Right renal cortex interstitium (tissue), 3 donors: Measurements from ENCODE around the gene MAP3K7CL. TPM values are rescaled to one million over a fixed set of nuclear protein-coding genes. Genes with fewer than 3 reads are reported as not detected.
"Not testable (repeated sequence)": the region's sequence is repeated elsewhere in the genome, so short reads cannot be mapped to it uniquely, and the experiment has no call there.

ENCODE experiments used
- DNase-seq, 3 donors: peaks; one replicate each; pipeline ENCODE4 v3.0.0-alpha.2; 2013; ENCODE audit warnings: low read depth in 3 of 3, low spot score in 2 of 3
- polyA plus RNA-seq, 3 donors: library from polyadenylated mRNA; unstranded; fragments of 120-200 nt; gene quantifications; one replicate each; pipeline ENCODE4 v1.2.1, GENCODE V29; 2013; ENCODE audit not compliant: insufficient read length in 3 of 3

The MAP3K7CL gene
- polyA plus RNA-seq, 3 donors, result 4.4 to 6.3 (median 4.9) TPM

DNA sequence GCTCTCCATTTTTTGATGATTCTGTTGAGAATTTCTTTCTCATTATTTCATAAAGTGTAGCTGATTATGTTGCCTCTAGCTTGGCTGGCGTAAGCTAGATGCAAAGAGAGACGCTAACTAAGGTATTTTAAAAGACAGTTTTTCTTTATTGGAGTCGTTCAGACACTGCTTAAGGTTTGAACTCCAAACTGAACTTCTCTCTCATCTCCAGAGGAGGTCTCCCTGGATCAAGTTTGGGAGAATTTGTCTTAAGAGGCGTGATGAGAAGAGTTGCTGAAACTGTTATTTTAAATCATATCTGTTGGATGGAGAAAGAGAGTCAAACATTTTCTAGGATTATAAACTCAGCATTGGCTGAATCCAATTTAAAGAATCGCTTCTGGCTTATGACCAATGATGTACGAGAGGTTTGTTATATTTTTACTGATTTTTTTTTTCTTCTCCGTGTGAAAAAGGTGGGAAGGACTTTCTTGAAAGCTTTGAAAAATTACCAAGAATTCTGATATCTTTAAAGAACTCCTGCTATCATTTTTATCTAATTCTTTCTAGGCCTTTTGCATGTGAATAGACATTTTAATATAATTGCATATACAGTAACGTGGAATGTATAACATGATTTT, 34.0 kb downstream of the MAP3K7CL start:
- no peak for DNase-seq

DNA sequence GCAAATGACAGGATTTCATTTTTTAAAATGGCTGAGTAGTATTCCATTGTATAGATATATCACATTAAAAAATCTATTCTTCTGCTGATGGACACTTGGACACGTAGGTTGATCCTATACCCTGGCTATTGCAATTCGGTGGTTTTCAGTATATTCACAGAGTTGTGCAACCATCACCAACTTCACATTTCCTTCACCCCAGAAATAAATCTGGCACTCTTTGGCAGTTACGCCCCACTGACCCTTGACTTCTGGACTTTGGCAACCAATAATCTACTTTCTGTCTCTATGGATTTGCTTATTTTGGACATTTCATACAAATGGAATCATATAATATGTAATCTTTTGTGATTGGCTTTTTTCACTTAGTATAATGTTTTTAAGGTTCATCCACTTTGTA, 35.9 kb downstream of the MAP3K7CL start:
- no peak for DNase-seq

DNA sequence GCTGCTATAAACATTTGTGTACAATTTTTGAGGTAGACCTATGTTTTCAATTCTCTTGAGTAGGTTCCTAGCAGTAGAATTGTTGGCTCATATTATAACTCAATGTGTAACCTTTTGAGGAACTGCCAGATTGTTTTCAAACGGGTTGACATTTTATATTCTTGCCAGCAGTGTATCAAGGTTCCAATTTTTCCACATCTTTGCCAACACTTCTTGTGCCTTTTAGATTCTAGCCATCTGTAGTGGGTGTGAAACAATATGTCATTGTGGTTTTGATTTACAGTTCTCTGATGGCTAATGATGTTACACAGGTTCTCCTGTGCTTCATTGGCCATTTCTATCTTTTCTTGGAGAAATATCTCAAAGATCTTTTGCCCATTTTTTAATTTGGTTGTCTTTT, 36.4 kb downstream of the MAP3K7CL start:
- DNase-seq, result no peak

- DNase-seq, result not testable (repeated sequence)
These were observed 37.0 kb downstream of the MAP3K7CL start for GRCh38 chr21:29167481-29167880.

- no peak for DNase-seq
These were observed 38.5 kb downstream of the MAP3K7CL start for GRCh38 chr21:29168891-29169315.

- no peak for DNase-seq
These were observed 40.5 kb downstream of the MAP3K7CL start for GRCh38 chr21:29170944-29171343.

GRCh38 chr21:29172282-29172681, 41.8 kb downstream of the MAP3K7CL start:
- no peak for DNase-seq

- no peak for DNase-seq
These were observed 44.2 kb downstream of the MAP3K7CL start for GRCh38 chr21:29174607-29175013.

DNA sequence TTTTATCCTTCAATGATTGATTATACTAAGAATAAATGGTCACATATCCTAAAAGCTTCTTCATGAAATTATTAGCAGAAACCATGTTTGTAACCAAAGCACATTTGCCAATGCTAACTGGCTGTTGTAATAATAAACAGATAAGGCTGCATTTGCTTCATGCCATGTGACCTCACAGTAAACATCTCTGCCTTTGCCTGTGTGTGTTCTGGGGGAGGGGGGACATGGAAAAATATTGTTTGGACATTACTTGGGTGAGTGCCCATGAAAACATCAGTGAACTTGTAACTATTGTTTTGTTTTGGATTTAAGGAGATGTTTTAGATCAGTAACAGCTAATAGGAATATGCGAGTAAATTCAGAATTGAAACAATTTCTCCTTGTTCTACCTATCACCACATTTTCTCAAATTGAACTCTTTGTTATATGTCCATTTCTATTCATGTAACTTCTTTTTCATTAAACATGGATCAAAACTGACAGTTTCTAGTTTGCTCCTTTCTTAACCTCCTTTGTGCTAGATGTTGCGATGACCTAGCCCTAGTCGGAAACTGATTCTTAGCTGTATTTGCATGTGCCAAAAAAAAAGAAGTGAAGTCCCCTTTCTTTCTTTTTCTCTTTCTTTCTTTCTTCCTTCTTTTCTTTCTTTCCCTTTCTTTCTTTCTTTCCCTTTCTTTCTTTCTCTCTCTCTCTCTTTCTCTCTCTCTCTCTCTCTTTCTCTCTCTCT, 45.1 kb downstream of the MAP3K7CL start:
- DNase-seq, result peak in 1 of 3 donors; percentile 21

DNA sequence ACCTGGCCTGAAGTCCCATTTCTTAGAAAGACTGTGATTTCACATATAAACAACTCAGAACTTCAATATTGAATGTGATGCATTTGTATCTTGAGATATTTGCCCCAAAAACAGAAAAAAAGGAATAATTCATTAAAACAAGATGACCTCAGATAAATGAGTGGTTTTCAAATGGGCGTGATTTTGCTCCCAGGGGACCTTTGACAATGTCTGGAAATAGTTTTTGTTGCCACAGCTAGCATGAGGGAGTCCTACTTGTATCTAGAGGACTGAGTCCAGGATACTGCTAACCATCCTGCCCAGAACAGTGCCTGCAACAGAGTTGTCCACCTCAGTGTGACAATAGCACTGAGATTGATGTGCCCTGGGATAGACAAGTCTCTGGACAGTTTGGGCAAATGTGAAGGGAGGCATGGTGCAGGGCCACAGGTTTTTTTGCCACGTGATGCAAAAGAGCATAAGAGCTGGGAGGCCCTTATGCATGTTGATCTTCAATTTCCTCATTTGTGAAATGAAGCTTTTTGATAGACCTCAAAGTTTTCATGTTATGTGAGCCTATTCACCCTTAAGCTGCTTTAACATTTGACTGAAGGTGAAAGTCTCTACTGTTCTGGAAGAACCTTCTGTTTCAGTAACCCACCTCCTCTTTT, 46.2 kb downstream of the MAP3K7CL start:
- no peak for DNase-seq

DNA sequence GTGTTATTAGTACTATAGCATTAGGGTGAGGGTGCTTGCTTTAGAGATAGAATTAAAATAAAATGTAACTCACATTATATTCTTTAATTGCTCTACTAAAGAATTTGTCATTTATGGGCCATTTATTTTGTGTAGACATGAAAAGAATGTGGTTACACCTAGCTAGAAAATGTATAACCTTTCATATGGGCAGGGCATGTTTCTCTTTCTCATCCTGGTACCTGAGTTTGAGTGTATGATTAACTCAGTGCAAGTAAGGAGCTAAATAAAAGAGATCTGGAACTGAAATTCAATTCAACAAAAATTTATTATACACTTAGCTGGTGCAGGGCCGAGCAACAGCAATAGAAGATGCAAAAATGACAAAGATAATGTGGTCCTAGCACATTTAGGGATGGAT, 47.4 kb downstream of the MAP3K7CL start:
- DNase-seq, result no peak

- no peak for DNase-seq
These were observed 48.5 kb downstream of the MAP3K7CL start for GRCh38 chr21:29178926-29179325.

GRCh38 chr21:29179503-29179902, 49.1 kb downstream of the MAP3K7CL start:
- DNase-seq, result no peak

GRCh38 chr21:29181799-29182470, 51.5 kb downstream of the MAP3K7CL start:
- DNase-seq, result no peak

GRCh38 chr21:29182691-29183092, 52.2 kb downstream of the MAP3K7CL start:
- no peak for DNase-seq

DNA sequence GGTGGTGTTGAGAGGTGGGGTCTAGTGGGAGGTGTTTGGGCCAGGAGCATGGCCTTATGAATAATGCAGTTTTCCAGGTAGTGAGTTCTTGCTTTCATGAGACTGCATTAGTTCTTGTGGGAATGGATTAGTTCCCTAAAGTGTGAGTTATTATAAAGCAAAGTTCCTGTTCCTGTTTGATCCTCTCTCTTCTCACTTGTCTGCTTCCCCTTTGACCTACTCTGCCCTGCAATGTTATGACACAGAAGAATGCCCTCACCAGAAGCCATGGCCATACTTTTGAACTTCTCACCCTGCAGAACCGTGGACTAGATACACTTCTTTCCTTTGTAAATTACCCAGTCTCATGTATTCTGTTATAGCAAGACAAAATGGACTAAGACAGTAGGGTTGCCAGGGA, 53.6 kb downstream of the MAP3K7CL start:
- DNase-seq, result no peak

DNA sequence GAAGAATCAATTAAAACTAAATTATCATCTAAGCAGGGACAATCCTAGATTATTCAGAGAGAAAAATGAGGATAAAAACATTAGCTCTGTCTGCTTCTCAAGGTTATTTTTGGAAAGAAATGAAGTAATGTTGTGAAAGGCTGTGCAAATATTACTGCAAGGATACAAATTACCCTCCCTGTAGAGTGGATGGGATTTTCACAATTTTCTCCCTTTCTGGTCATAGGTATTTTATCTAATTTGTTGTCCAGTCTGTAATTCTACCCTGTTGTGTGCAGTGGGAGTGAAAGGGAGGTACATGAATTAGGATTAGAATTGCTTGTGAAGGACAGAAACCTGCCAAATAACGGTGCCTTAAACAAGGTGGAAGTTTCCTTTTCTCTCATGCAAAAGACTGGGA, 54.7 kb downstream of the MAP3K7CL start:
- no peak for DNase-seq

DNA sequence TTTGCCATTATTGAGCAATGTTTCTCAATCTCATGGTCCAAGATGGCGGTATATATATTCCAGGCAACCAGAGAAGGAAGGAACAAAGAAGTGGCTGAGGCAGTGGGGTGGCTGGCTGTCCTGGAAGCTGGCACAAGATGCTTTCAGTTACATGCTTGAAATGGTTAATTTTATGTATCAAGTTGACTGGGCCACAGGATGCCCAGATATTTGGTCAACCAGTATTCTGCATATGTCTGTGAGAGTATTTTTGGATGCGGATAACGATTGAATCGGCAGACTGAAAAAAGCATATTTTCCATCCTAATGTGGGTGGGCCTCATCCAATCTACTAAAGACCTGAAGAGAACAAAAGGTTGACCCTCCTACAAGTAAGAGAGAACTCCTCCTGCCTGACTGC, 55.2 kb downstream of the MAP3K7CL start:
- no peak for DNase-seq

GRCh38 chr21:29186246-29186645, 55.8 kb downstream of the MAP3K7CL start:
- no peak for DNase-seq

DNA sequence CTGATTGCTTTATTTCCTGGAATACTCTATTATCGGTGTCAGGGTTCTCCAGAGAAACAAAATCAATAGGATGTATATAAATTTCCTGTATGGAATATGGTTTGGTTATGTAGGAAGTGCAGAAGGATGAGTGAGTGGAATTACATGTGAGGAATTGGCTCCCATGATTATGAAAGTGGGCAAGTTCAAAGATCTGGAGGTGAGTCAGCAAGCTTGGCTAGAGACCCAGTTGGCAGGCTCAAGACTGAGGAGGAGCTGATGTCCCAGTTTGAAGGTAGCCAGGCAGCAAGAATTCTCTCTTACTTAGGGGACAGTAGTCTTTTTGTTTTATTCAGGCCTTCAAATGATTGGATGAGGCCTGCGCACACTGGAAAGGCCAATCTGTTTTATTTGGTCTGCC, 57.5 kb downstream of the MAP3K7CL start:
- no peak for DNase-seq

DNA sequence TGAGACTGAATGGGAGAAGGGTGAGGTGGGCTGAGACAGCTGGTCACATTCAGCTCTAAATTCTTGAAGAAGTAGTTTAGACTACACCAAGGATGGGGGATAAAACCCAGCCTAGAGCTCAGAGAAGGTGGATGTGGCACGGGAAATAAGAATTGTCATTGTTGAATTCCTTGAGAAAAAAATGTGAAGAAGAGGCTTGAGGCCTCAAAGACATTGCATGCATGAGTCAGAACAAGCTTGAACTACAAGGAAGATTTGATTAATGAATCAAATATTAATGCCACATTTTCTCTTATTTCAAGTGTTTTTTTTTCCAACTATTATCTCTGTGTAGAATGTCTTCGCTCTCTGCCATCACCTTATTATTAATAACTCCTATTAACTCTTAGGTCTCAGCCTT, 58.9 kb downstream of the MAP3K7CL start:
- DNase-seq, result no peak
